SK-N-MC (cell line): Measurements from ENCODE around the gene CLHC1.

Experiments used
- EZH2 ChIP-seq: fragments of 200-600 bp; sonication (generic); IDR thresholded peaks from one replicate; pipeline ENCODE4 v1.6.1; 2017; ENCODE audit warnings: antibody characterized with exemption
- POLR2AphosphoS5 ChIP-seq: IDR thresholded peaks from 2 replicates; pipeline ENCODE4 v1.6.1; 2012; ENCODE audit warnings: mild to moderate bottlenecking, low read depth, low read length, borderline replicate concordance

GRCh38 chr2:55239656-55240222, 7.6 kb upstream of the CLHC1 start:
- no peak for TF ChIP-seq EZH2
- no peak for TF ChIP-seq POLR2AphosphoS5
